ENCODE measurements around the gene SLC39A8.

SLC39A8 gene

GRCh38 chr4:102316585-102316984, 28.7 kb downstream of the SLC39A8 start:
- no peak for DNase-seq (ENCODE audit: low read depth)
- no peak overlapping the region for H3K4me3 ChIP-seq (ENCODE audit: low read length)
- TF ChIP-seq CTCF (conservative IDR thresholded peaks at IDR 0.05; ENCODE audit: low read depth, low read length): no peak

- no peak overlapping the region for H3K4me3 ChIP-seq (ENCODE audit: low read length)
Measured at GRCh38 chr4:102315532-102315931, 29.8 kb downstream of the SLC39A8 start.

DNA sequence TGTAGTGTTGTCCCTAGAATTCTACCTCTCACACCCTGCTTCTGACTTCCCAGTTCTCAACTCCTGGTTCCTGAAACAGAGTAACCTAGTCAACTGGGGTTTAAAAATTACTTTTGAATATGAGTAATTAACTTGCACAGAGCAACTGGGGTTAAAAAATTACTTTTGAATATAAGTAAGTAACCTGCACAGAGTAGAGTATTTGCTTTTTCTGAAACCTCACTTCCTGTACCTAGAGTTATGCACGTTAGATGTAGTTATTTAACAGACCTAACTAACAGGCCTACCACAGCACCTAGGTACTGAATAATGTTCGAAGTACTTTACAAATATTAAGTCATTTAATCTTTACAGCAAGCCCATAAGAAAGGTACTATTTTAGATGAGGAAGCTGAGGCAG, 32.9 kb downstream of the SLC39A8 start:
- DNase-seq (ENCODE audit: low read depth): no peak
- no peak for TF ChIP-seq CTCF (conservative IDR thresholded peaks at IDR 0.05; ENCODE audit: low read depth, low read length)
- H3K4me3 ChIP-seq (ENCODE audit: low read length): no peak overlapping the region

More at GRCh38 chr4:102315532-102315931, 29.8 kb downstream of the SLC39A8 start:
- no peak for DNase-seq (ENCODE audit: low read depth)
- no peak for TF ChIP-seq CTCF (conservative IDR thresholded peaks at IDR 0.05; ENCODE audit: low read depth, low read length)

- no peak overlapping the region for H3K4me3 ChIP-seq (ENCODE audit: low read length)
- no peak for TF ChIP-seq CTCF (conservative IDR thresholded peaks at IDR 0.05; ENCODE audit: low read depth, low read length)
- DNase-seq (ENCODE audit: low read depth): no peak
Measured at GRCh38 chr4:102311912-102312311, 33.4 kb downstream of the SLC39A8 start.

DNA sequence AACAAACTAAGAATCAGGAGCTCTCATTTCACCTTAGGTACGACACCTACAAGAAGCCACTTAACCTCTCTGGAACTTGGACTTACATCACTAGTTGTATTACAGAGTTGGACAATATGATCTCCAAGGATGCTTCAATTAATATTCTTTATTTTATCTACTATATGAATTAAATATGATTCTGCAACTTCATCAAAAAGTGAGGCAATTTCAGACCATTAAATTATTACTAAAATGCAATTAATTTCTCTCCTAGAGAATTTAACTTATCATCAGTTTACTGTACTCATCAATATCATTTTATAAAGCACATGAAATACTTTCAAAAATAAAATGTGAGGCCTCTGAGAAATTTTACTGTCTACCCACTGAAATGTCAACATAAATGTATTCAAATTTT, 33.9 kb downstream of the SLC39A8 start:
- DNase-seq (ENCODE audit: low read depth): no peak
- no peak for TF ChIP-seq CTCF (conservative IDR thresholded peaks at IDR 0.05; ENCODE audit: low read depth, low read length)
- no peak overlapping the region for H3K4me3 ChIP-seq (ENCODE audit: low read length)

DNA sequence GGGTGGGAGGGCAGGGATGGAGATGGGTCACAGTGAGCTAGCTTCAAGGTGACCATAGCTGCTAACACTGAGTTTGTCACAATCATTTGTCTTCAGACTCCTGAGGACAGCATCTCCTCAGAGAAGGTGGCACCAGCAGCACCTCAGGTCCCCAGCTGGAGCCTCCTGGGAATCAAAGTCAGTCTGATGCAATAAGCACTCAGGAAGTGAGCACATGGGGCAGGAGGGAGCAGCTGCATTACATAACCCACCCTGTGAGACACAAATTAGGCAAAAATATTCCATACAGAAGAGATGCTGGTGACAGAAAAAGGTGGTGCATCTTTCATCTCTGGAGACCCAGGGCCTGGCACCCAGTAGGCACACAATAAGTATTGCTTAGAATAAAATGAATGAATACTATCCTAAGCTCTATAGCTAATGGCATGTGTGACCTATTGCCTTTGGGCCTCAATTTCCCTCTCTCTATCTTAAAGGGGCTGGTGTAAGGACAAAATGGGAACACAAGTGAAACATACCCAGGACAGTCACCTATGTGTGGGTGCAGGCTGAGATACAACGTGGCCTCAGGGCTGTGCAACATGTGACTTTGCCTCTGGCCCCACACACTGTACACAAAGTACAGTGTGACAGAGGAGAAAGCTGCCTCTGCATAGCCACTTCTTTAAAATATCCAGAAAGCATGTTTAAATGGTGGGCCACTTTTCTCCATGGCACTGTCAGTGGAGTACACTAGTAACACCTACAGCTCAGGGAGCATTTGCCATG, 37.1 kb downstream of the SLC39A8 start:
- no peak for DNase-seq (ENCODE audit: low read depth)
- H3K4me3 ChIP-seq (ENCODE audit: low read length): no peak overlapping the region
- no peak for TF ChIP-seq CTCF (conservative IDR thresholded peaks at IDR 0.05; ENCODE audit: low read depth, low read length)

- no peak for DNase-seq (ENCODE audit: low read depth)
- TF ChIP-seq CTCF (conservative IDR thresholded peaks at IDR 0.05; ENCODE audit: low read depth, low read length): no peak
- no peak overlapping the region for H3K4me3 ChIP-seq (ENCODE audit: low read length)
Measured at GRCh38 chr4:102305666-102306065, 39.6 kb downstream of the SLC39A8 start.

All from retinal pigment epithelial cell (primary cell).